ENCODE measurements around the gene NNAT.

GRCh38 chr20:37474386-37474785 lies 46.7 kb upstream of the NNAT start:
- TF ChIP-seq CTCF (IDR thresholded peaks at IDR 0.05) (no peak), POLR2A (IDR thresholded peaks at IDR 0.05) (no peak)
